ENCODE measurements around the gene RNF186. TPM values are rescaled to one million over a fixed set of nuclear protein-coding genes. Genes with fewer than 3 reads are reported as not detected.

The RNF186 gene
- total RNA-seq, 1 experiment from 2014 or later, result not detected

DNA sequence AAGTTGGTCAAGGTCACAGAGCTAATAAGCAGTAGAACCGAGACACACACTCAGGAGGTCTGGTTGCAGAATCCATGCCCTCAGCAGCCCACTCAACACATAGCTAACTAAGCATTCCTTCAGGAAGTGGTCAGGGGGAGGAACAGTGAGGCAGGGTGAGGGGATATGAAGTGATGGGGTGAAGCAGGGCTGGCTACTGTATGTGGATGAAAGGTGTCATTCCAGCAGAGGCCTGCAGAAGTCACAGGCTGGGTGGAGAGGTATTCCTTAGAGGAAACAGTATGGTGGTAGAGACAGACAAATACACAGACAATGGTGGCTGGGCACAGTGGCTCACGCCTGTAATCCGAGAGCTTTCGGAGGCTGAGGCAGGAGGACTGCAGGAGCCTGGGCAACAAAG lies 29.4 kb downstream of the RNF186 start:
- CTCF ChIA-PET, result no interaction called here
- BruUV-seq (replicated peaks), result no TSS peak
- H3K36me3 Mint-ChIP-seq (ENCODE audit: insufficient read depth, unreplicated experiment), result no peaks in the 10 kb centered on the region
- H3K4me1 Mint-ChIP-seq (ENCODE audit: low read depth, unreplicated experiment), result peaks cover 30% of the 10 kb centered on the region
- H3K27me3 Mint-ChIP-seq (ENCODE audit: unreplicated experiment), result no peaks in the 10 kb centered on the region
- intact Hi-C loops (cut with micrococcal nuclease; ENCODE audit: unreplicated experiment), result no loop called here
- TF ChIP-seq, protein P1, sequence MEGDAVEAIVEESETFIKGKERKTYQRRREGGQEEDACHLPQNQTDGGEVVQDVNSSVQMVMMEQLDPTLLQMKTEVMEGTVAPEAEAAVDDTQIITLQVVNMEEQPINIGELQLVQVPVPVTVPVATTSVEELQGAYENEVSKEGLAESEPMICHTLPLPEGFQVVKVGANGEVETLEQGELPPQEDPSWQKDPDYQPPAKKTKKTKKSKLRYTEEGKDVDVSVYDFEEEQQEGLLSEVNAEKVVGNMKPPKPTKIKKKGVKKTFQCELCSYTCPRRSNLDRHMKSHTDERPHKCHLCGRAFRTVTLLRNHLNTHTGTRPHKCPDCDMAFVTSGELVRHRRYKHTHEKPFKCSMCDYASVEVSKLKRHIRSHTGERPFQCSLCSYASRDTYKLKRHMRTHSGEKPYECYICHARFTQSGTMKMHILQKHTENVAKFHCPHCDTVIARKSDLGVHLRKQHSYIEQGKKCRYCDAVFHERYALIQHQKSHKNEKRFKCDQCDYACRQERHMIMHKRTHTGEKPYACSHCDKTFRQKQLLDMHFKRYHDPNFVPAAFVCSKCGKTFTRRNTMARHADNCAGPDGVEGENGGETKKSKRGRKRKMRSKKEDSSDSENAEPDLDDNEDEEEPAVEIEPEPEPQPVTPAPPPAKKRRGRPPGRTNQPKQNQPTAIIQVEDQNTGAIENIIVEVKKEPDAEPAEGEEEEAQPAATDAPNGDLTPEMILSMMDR (IDR thresholded peaks at IDR 0.05; ENCODE audit: unreplicated experiment), result no peak
- no peak for DNase-seq
- no peak overlapping the region for H3K4me3 Mint-ChIP-seq (ENCODE audit: low read depth, unreplicated experiment)
- H3K9me3 Mint-ChIP-seq (ENCODE audit: low read depth, unreplicated experiment), result no peaks in the 10 kb centered on the region
- peak overlapping the region; percentile 7 for H3K27ac Mint-ChIP-seq (ENCODE audit: unreplicated experiment)

DNA sequence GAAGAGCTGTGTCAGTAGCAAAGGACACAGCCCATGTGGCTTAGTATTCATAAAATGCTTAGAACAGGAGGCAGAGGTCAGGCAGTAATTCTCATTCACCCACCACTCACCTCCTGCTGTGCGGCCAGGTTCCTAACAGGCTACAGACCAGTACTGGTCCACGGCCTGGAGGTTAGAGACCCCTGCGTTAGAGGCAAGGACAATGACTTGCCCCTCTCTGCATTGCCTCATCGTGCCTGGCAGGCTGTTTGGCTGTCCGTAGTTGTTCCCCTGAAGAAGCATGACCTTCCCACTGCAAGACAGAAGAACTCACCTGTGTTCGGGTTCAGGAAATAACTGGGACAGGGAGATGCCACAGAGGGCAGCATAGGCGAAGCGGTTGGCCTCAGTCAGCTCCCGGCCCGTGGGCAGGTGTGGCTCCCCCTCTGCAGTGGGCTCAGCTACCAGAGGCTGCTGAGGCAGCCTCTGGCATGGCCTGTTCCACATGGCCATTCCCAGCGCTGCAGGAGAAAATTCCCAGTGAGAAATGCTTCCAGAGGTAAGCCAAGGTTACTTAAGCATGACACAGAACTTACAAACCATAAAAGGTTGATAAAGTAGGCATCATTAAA lies 34.7 kb downstream of the RNF186 start:
- no peak for DNase-seq
- H3K27ac Mint-ChIP-seq (ENCODE audit: unreplicated experiment), result no peak overlapping the region
- no peaks in the 10 kb centered on the region for H3K36me3 Mint-ChIP-seq (ENCODE audit: insufficient read depth, unreplicated experiment)
- no peaks in the 10 kb centered on the region for H3K27me3 Mint-ChIP-seq (ENCODE audit: unreplicated experiment)
- TF ChIP-seq, protein P1 (IDR thresholded peaks at IDR 0.05; ENCODE audit: unreplicated experiment), result no peak
- peaks cover 7% of the 10 kb centered on the region for H3K4me1 Mint-ChIP-seq (ENCODE audit: low read depth, unreplicated experiment)
- no peak overlapping the region for H3K4me3 Mint-ChIP-seq (ENCODE audit: low read depth, unreplicated experiment)
- intact Hi-C loops (cut with micrococcal nuclease; ENCODE audit: unreplicated experiment), result no loop called here
- CTCF ChIA-PET, result no interaction called here
- no peaks in the 10 kb centered on the region for H3K9me3 Mint-ChIP-seq (ENCODE audit: low read depth, unreplicated experiment)
- no TSS peak for BruUV-seq (replicated peaks)

DNA sequence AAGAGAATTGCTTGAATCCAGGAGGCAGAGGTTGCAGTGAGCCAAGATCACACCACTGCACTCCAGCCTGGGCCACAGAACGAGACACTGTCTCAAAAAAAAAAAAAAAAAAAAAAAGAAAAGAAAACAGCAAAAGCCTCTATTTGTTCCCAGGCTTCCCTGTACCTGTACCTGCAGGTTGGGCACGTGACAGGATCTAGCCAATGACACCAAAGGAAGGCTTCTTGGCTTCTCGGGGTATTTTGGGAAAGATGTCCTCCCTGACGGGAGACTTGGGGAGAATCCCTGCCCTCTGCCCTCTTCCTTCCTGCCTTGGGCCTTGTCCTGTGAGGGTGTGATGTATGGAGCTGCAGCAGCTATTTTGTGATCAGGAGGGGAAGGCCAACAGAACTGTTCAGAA lies 38.1 kb downstream of the RNF186 start:
- Mint-ChIP-seq H3K36me3 (ENCODE audit: insufficient read depth, unreplicated experiment) (no peaks in the 10 kb centered on the region), H3K4me1 (ENCODE audit: low read depth, unreplicated experiment) (no peaks in the 10 kb centered on the region), H3K4me3 (ENCODE audit: low read depth, unreplicated experiment) (no peak overlapping the region), H3K9me3 (ENCODE audit: low read depth, unreplicated experiment) (no peaks in the 10 kb centered on the region), H3K27ac (ENCODE audit: unreplicated experiment) (no peak overlapping the region), H3K27me3 (ENCODE audit: unreplicated experiment) (no peaks in the 10 kb centered on the region)
- TF ChIP-seq, protein P1 (IDR thresholded peaks at IDR 0.05; ENCODE audit: unreplicated experiment), result no peak
- BruUV-seq (replicated peaks), result no TSS peak
- no peak for DNase-seq
- intact Hi-C loops (cut with micrococcal nuclease; ENCODE audit: unreplicated experiment), result no loop called here
- CTCF ChIA-PET, result interaction anchor here (1.0 kb wide), 1 partner anchor 11 kb away, joined by 4 read pairs; no protein-coding TSS in a partner anchor

DNA sequence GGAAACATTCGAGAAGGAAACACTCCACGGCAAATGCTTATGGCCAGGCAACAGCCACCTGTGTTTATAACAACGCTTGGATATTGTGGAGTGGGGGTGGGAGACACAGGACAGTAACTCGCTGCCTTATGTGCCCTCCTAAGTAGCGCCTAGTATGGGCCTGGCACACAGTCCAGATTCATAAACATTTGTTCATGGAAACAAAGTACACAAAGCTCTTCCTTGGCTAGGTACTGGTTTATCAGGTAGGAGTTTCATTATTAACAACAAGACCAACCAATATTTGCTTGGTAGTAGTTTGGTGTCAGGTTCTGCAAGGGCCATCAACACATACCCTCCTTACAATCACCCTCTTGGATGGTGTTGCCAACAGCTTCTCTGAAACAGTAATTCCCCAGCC lies 38.8 kb downstream of the RNF186 start:
- no peaks in the 10 kb centered on the region for H3K27me3 Mint-ChIP-seq (ENCODE audit: unreplicated experiment)
- CTCF ChIA-PET, result interaction anchor here (1.0 kb wide), 1 partner anchor 10 kb away, joined by 4 read pairs; no protein-coding TSS in a partner anchor
- H3K36me3 Mint-ChIP-seq (ENCODE audit: insufficient read depth, unreplicated experiment), result no peaks in the 10 kb centered on the region
- no peaks in the 10 kb centered on the region for H3K4me1 Mint-ChIP-seq (ENCODE audit: low read depth, unreplicated experiment)
- BruUV-seq (replicated peaks), result no TSS peak
- TF ChIP-seq, protein P1 (IDR thresholded peaks at IDR 0.05; ENCODE audit: unreplicated experiment), result no peak
- DNase-seq, result no peak
- no peaks in the 10 kb centered on the region for H3K9me3 Mint-ChIP-seq (ENCODE audit: low read depth, unreplicated experiment)
- H3K4me3 Mint-ChIP-seq (ENCODE audit: low read depth, unreplicated experiment), result no peak overlapping the region
- no peak overlapping the region for H3K27ac Mint-ChIP-seq (ENCODE audit: unreplicated experiment)
- intact Hi-C loops (cut with micrococcal nuclease; ENCODE audit: unreplicated experiment), result no loop called here
